ENCODE results near the gene ADAR. TPM values are rescaled to one million over a fixed set of nuclear protein-coding genes. Genes with fewer than 3 reads are reported as not detected.
"Not testable (repeated sequence)": the region's sequence is repeated elsewhere in the genome, so short reads cannot be mapped to it uniquely, and the experiment has no call there.

The ADAR gene
- 71.3 and 84.6 TPM in 2 replicates for total RNA-seq (2014; rRNA removed; shearing (Covaris generic))
- polyA plus RNA-seq (2016; fragmentation: Nextera tagmentation; extraction: Ambion mirVana) = 61.2 and 61.3 TPM in 2 replicates

- Histone ChIP-seq H3F3A (ENCODE audit: insufficient read depth) (peaks cover 45% of the 10 kb centered on the region), H3K9me2 (ENCODE audit: insufficient read depth) (no peaks in the 10 kb centered on the region), H3K9me3 (ENCODE audit: low read depth) (no peaks in the 10 kb centered on the region), H3K27me3 (replicated peaks; ENCODE audit: insufficient read depth) (no peaks in the 10 kb centered on the region), H3K79me2 (ENCODE audit: insufficient read depth) (peaks cover 89% of the 10 kb centered on the region), H3K4me3 (peak within 1 kb of the TSS; percentile 89), H3K9ac (peak within 1 kb of the TSS; percentile 94), H3K36me3 (ENCODE audit: low read depth) (no peaks in the 10 kb centered on the region), H3K4me1 (ENCODE audit: insufficient read depth) (peaks cover 18% of the 10 kb centered on the region), H3K27ac (peak within 1 kb of the TSS; percentile 96), H2AFZ (peak within 1 kb of the TSS; percentile 67), H4K20me1 (ENCODE audit: insufficient read depth) (peaks cover 15% of the 10 kb centered on the region; the same call in 1 of the 2 replicates), H3K4me2 (ENCODE audit: unreplicated experiment) (peak within 1 kb of the TSS; percentile 91)
- TF ChIP-seq EZH2phosphoT487 (IDR thresholded peaks at IDR 0.05; ENCODE audit: insufficient read depth, low read depth) (no peak), EZH2 (IDR thresholded peaks at IDR 0.05; ENCODE audit: insufficient read depth, poor library complexity, severe bottlenecking) (no peak)
- in situ Hi-C loops (cut with MboI) = no loop called here
- 0 to 2% methylated on average over 58 to 59 of the region's 59 CpGs for WGBS, 2 experiments (ENCODE audit: low coverage in 1 of 2, low lambda C conversion rate in 2 of 2, missing lambda C conversion rate in 2 of 2)
- DNase-seq = peak; percentile 99
Measured at GRCh38 chr1:154607609-154608396, at the start of gene ADAR. Gene ADAR (minus strand): TSS chr1:154608186. CDS start chr1:154608006, 180 bp downstream.

GRCh38 chr1:154657556-154657955 is 49.6 kb upstream of the ADAR start:
- Histone ChIP-seq H3K4me1 (ENCODE audit: insufficient read depth) (no peaks in the 10 kb centered on the region), H3K4me3 (no peak overlapping the region), H3K9ac (no peak overlapping the region), H3F3A (ENCODE audit: insufficient read depth) (no peaks in the 10 kb centered on the region), H3K27me3 (replicated peaks; ENCODE audit: insufficient read depth) (peaks cover 62% of the 10 kb centered on the region), H3K79me2 (ENCODE audit: insufficient read depth) (no peaks in the 10 kb centered on the region), H3K27ac (no peak overlapping the region), H3K36me3 (ENCODE audit: low read depth) (no peaks in the 10 kb centered on the region), H3K9me2 (ENCODE audit: insufficient read depth) (no peaks in the 10 kb centered on the region), H3K4me2 (ENCODE audit: unreplicated experiment) (no peak overlapping the region), H4K20me1 (ENCODE audit: insufficient read depth) (no peaks in the 10 kb centered on the region), H3K9me3 (ENCODE audit: low read depth) (no peaks in the 10 kb centered on the region), H2AFZ (no peak overlapping the region)
- 23 to 24% methylated on average over 2 of the region's 2 CpGs for WGBS, 2 experiments (ENCODE audit: low coverage in 1 of 2, low lambda C conversion rate in 2 of 2, missing lambda C conversion rate in 2 of 2)
- in situ Hi-C loops (cut with MboI) = loop anchor here (25.0 kb wide), 1 partner anchor 230 kb away; no protein-coding TSS in a partner anchor
- no peak for TF ChIP-seq EZH2phosphoT487 (IDR thresholded peaks at IDR 0.05; ENCODE audit: insufficient read depth, low read depth)
- TF ChIP-seq EZH2 (IDR thresholded peaks at IDR 0.05; ENCODE audit: insufficient read depth, poor library complexity, severe bottlenecking) = no peak
- DNase-seq = no peak

GRCh38 chr1:154652893-154653292 is 44.9 kb upstream of the ADAR start:
- no peaks in the 10 kb centered on the region for H3K79me2 ChIP-seq (ENCODE audit: insufficient read depth)
- TF ChIP-seq EZH2phosphoT487 (IDR thresholded peaks at IDR 0.05; ENCODE audit: insufficient read depth, low read depth) = no peak
- TF ChIP-seq EZH2 (IDR thresholded peaks at IDR 0.05; ENCODE audit: insufficient read depth, poor library complexity, severe bottlenecking) = no peak
- no peak overlapping the region for H3K27ac ChIP-seq
- H3K4me3 ChIP-seq = no peak overlapping the region
- H4K20me1 ChIP-seq (ENCODE audit: insufficient read depth) = no peaks in the 10 kb centered on the region
- H3K9ac ChIP-seq = no peak overlapping the region
- no peaks in the 10 kb centered on the region for H3K9me3 ChIP-seq (ENCODE audit: low read depth)
- H3F3A ChIP-seq (ENCODE audit: insufficient read depth) = no peaks in the 10 kb centered on the region
- no peaks in the 10 kb centered on the region for H3K4me1 ChIP-seq (ENCODE audit: insufficient read depth)
- in situ Hi-C loops (cut with MboI) = loop anchor here (25.0 kb wide), 1 partner anchor 234 kb away; no protein-coding TSS in a partner anchor
- no peak for DNase-seq
- no peaks in the 10 kb centered on the region for H3K9me2 ChIP-seq (ENCODE audit: insufficient read depth)
- peaks cover 44% of the 10 kb centered on the region for H3K27me3 ChIP-seq (replicated peaks; ENCODE audit: insufficient read depth)
- H2AFZ ChIP-seq = no peak overlapping the region
- no peak overlapping the region for H3K4me2 ChIP-seq (ENCODE audit: unreplicated experiment)
- no peaks in the 10 kb centered on the region for H3K36me3 ChIP-seq (ENCODE audit: low read depth)

GRCh38 chr1:154644724-154645123 is 36.7 kb upstream of the ADAR start:
- H3K9ac ChIP-seq; H3K79me2 ChIP-seq (ENCODE audit: insufficient read depth); H4K20me1 ChIP-seq (ENCODE audit: insufficient read depth); in situ Hi-C loops (cut with MboI); H3K4me2 ChIP-seq (ENCODE audit: unreplicated experiment); H3K9me3 ChIP-seq (ENCODE audit: low read depth); H2AFZ ChIP-seq; H3K4me3 ChIP-seq; H3F3A ChIP-seq (ENCODE audit: insufficient read depth); H3K36me3 ChIP-seq (ENCODE audit: low read depth); H3K27me3 ChIP-seq (replicated peaks; ENCODE audit: insufficient read depth); H3K4me1 ChIP-seq (ENCODE audit: insufficient read depth); DNase-seq; H3K27ac ChIP-seq; H3K9me2 ChIP-seq (ENCODE audit: insufficient read depth): not testable (repeated sequence)
- WGBS, 2 experiments (ENCODE audit: low coverage in 1 of 2, low lambda C conversion rate in 2 of 2, missing lambda C conversion rate in 2 of 2) = 76 to 80% methylated on average over 3 of the region's 3 CpGs
